Glomerular visceral epithelial cell (primary cell): ENCODE measurements around the gene C1orf35.

Experiments
- DNase-seq: peaks from one replicate; pipeline ENCODE4 v3.0.0-alpha.2; 2016; ENCODE audit errors: extremely low spot score

C1orf35 gene

GRCh38 chr1:228102791-228103620 lies at the start of gene C1orf35:
Gene C1orf35 (minus strand): TSS chr1:228103325. CDS start chr1:228103227, 98 bp downstream.
- peak; percentile 91 for DNase-seq

- no peak for DNase-seq
Observed at GRCh38 chr1:228152918-228153258, 49.8 kb upstream of the C1orf35 start.

- DNase-seq, result no peak
Observed at GRCh38 chr1:228152097-228152917, 49.2 kb upstream of the C1orf35 start.

GRCh38 chr1:228151180-228151925 lies 48.2 kb upstream of the C1orf35 start:
- no peak for DNase-seq

GRCh38 chr1:228150461-228151179 lies 47.5 kb upstream of the C1orf35 start:
- peak; percentile 32 for DNase-seq

GRCh38 chr1:228150120-228150460 lies 47.0 kb upstream of the C1orf35 start:
- no peak for DNase-seq

GRCh38 chr1:228149406-228150119 lies 46.4 kb upstream of the C1orf35 start, which contains the start of gene GJC2:
Gene GJC2 (plus strand): TSS chr1:228149930. CDS start chr1:228157759, 7,829 bp downstream.
- no peak for DNase-seq

GRCh38 chr1:228148935-228149405 lies 45.8 kb upstream of the C1orf35 start:
- DNase-seq, result no peak

- no peak for DNase-seq
Observed at GRCh38 chr1:228148196-228148861, 45.2 kb upstream of the C1orf35 start.

GRCh38 chr1:228147768-228148167 lies 44.6 kb upstream of the C1orf35 start:
- no peak for DNase-seq

- DNase-seq, result no peak
Observed at GRCh38 chr1:228147151-228147693, 44.1 kb upstream of the C1orf35 start.

- no peak for DNase-seq
Observed at GRCh38 chr1:228146417-228147150, 43.5 kb upstream of the C1orf35 start.

- no peak for DNase-seq
Observed at GRCh38 chr1:228145463-228146416, 42.6 kb upstream of the C1orf35 start.

- DNase-seq, result no peak
Observed at GRCh38 chr1:228144993-228145343, 41.8 kb upstream of the C1orf35 start.

GRCh38 chr1:228144193-228144992 lies 41.3 kb upstream of the C1orf35 start:
- DNase-seq, result no peak

- no peak for DNase-seq
Observed at GRCh38 chr1:228143480-228144192, 40.5 kb upstream of the C1orf35 start.

- DNase-seq, result no peak
Observed at GRCh38 chr1:228142701-228143136, 39.6 kb upstream of the C1orf35 start.
